PC-9 (cell line): ENCODE results near the gene RB1. TPM values are rescaled to one million over a fixed set of nuclear protein-coding genes. Genes with fewer than 3 reads are reported as not detected.

Experiments used
- BruUV-seq: library from RNA; stranded (reverse); fragments of 400-500 nt; replicated peaks from 2 replicates; lab custom pipeline; 2021; lab: Mats Ljungman, UMichigan
- CTCF ChIA-PET: fragments of 300-600 bp; sonication (Branson Sonifier 250); formaldehyde crosslinking; loops from one replicate; lab custom pipeline; 2022; ENCODE audit warnings: antibody characterized with exemption; lab: Charles Lee
- POLR2A ChIA-PET: fragments of 300-600 bp; sonication (Branson Sonifier 250); formaldehyde crosslinking; loops from one replicate; lab custom pipeline; 2022; ENCODE audit warnings: antibody characterized with exemption; ENCODE audit not compliant: unreplicated experiment; lab: Charles Lee
- DNase-seq, 2 experiments: peaks; one replicate each; pipeline versions ENCODE4 v3.0.0 to v3.0.0-alpha.2; 2015 to 2022; ENCODE audit warnings: mixed read lengths in 1 of 2
- H2AFZ ChIP-seq: fragments of 200-600 bp; sonication (generic); 2 replicates; pipeline ENCODE4 v1.8.1; 2017; ENCODE audit warnings: antibody characterized with exemption
- H3F3A ChIP-seq: fragments of 200-600 bp; sonication (generic); 2 replicates; pipeline ENCODE4 v1.8.1; 2017; ENCODE audit warnings: antibody characterized with exemption, mild to moderate bottlenecking, low read depth; ENCODE audit not compliant: insufficient read depth
- H3K27ac ChIP-seq: fragments of 200-600 bp; sonication (generic); 2 replicates; pipeline ENCODE4 v1.6.1; 2016; ENCODE audit warnings: mixed run types
- H3K27me3 ChIP-seq: fragments of 200-600 bp; sonication (generic); 2 replicates; pipeline ENCODE4 v1.6.1; 2016; ENCODE audit warnings: low read depth, mixed run types; ENCODE audit not compliant: insufficient read depth
- H3K36me3 ChIP-seq: fragments of 200-600 bp; sonication (generic); 2 replicates; pipeline ENCODE4 v1.6.1; 2016; ENCODE audit warnings: low read depth, mixed run types
- H3K4me1 ChIP-seq: fragments of 200-600 bp; sonication (generic); replicated peaks from 2 replicates; pipeline ENCODE4 v1.6.1; 2016; ENCODE audit warnings: mixed run types; ENCODE audit not compliant: insufficient read depth
- H3K4me2 ChIP-seq: fragments of 200-600 bp; sonication (generic); 2 replicates; pipeline ENCODE4 v1.6.1; 2017; ENCODE audit warnings: mixed run types
- H3K4me3 ChIP-seq: fragments of 200-600 bp; sonication (generic); 2 replicates; pipeline ENCODE4 v1.6.1; 2016; ENCODE audit warnings: mixed run types
- H3K79me2 ChIP-seq: fragments of 200-600 bp; sonication (generic); 2 replicates; pipeline ENCODE4 v1.6.1; 2017; ENCODE audit warnings: low read depth, mixed run types
- H3K9me2 ChIP-seq: fragments of 200-600 bp; sonication (generic); 2 replicates; pipeline ENCODE4 v1.8.1; 2017; ENCODE audit warnings: mild to moderate bottlenecking; ENCODE audit not compliant: insufficient read depth
- H3K9me3 ChIP-seq: fragments of 200-600 bp; sonication (generic); 2 replicates; pipeline ENCODE4 v1.8.1; 2016; ENCODE audit warnings: low read depth; ENCODE audit not compliant: insufficient read depth
- H4K20me1 ChIP-seq: fragments of 200-600 bp; sonication (generic); 2 replicates; pipeline ENCODE4 v1.8.1; 2017; ENCODE audit not compliant: insufficient read depth
- CTCF ChIP-seq: fragments of 200-600 bp; sonication (generic); conservative IDR thresholded peaks from 2 replicates; pipeline ENCODE4 v1.6.1; 2017; ENCODE audit warnings: mixed run types, antibody characterized with exemption, mild to moderate bottlenecking, moderate library complexity
- EZH2 ChIP-seq: fragments of 200-600 bp; sonication (generic); IDR thresholded peaks from 2 replicates; pipeline ENCODE4 v1.8.0; 2017; ENCODE audit warnings: antibody characterized with exemption, low read depth
- intact Hi-C: fragments of 100-400 bp; cut with micrococcal nuclease; formaldehyde crosslinking; loops from one replicate; pipeline ENCODE4 v1.10.0; 2022; ENCODE audit not compliant: unreplicated experiment
- total RNA-seq: library from RNA; stranded (reverse); gene quantifications from 2 replicates; pipeline ENCODE4 v1.2.3, GENCODE V29; 2021

The RB1 gene
- total RNA-seq, 1 experiment from 2014 or later, result 23.7 TPM

- Histone ChIP-seq H3F3A (peaks cover 5% of the 10 kb centered on the region; the same call in 1 of the 2 replicates), H3K79me2 (no peaks in the 10 kb centered on the region), H3K36me3 (no peaks in the 10 kb centered on the region), H3K9me3 (no peaks in the 10 kb centered on the region), H4K20me1 (no peaks in the 10 kb centered on the region), H3K9me2 (no peaks in the 10 kb centered on the region), H3K4me3 (no peak overlapping the region), H3K4me2 (no peak overlapping the region), H3K27ac (no peak overlapping the region), H3K27me3 (no peaks in the 10 kb centered on the region), H2AFZ (no peak overlapping the region), H3K4me1 (0 out of 2 replicates have a peak, but pooled peaks cover 4% of the 10 kb centered on the region)
- no peak for DNase-seq
- POLR2A ChIA-PET, result no interaction called here
- intact Hi-C loops, result no loop called here
- CTCF ChIA-PET, result no interaction called here
- TF ChIP-seq CTCF, result no peak
- TF ChIP-seq EZH2, result no peak
- no TSS peak for BruUV-seq
These were observed 188.5 kb downstream of the RB1 start for GRCh38 chr13:48492096-48492440.

- no peak for DNase-seq
- Histone ChIP-seq H2AFZ (no peak overlapping the region), H3K27ac (no peak overlapping the region), H3K9me3 (no peaks in the 10 kb centered on the region), H3K9me2 (no peaks in the 10 kb centered on the region), H3F3A (peaks cover 5% of the 10 kb centered on the region; the same call in 1 of the 2 replicates), H3K4me3 (no peak overlapping the region), H3K4me1 (0 out of 2 replicates have a peak, but pooled peaks cover 4% of the 10 kb centered on the region), H3K27me3 (no peaks in the 10 kb centered on the region), H3K79me2 (no peaks in the 10 kb centered on the region), H4K20me1 (no peaks in the 10 kb centered on the region), H3K36me3 (no peaks in the 10 kb centered on the region), H3K4me2 (no peak overlapping the region)
- BruUV-seq, result no TSS peak
- ChIA-PET POLR2A (no interaction called here), CTCF (no interaction called here)
- intact Hi-C loops, result no loop called here
- no peak for TF ChIP-seq EZH2
- no peak for TF ChIP-seq CTCF
These were observed 189.0 kb downstream of the RB1 start for GRCh38 chr13:48492470-48493065.

- Histone ChIP-seq H3K4me3 (no peak overlapping the region), H3K79me2 (no peaks in the 10 kb centered on the region), H3K4me2 (no peak overlapping the region), H3K4me1 (0 out of 2 replicates have a peak, but pooled peaks cover 4% of the 10 kb centered on the region), H4K20me1 (no peaks in the 10 kb centered on the region), H3K27ac (no peak overlapping the region), H3K9me3 (no peaks in the 10 kb centered on the region), H3K36me3 (no peaks in the 10 kb centered on the region), H3F3A (peaks cover 5% of the 10 kb centered on the region; the same call in 1 of the 2 replicates), H3K9me2 (no peaks in the 10 kb centered on the region), H3K27me3 (no peaks in the 10 kb centered on the region), H2AFZ (no peak overlapping the region)
- ChIA-PET POLR2A (no interaction called here), CTCF (no interaction called here)
- TF ChIP-seq EZH2, result no peak
- TF ChIP-seq CTCF, result no peak
- no peak for DNase-seq
- intact Hi-C loops, result no loop called here
- no TSS peak for BruUV-seq
These were observed 189.7 kb downstream of the RB1 start for GRCh38 chr13:48493066-48493765.
